Measurements from ENCODE around the gene TTYH2. TPM values are rescaled to one million over a fixed set of nuclear protein-coding genes. Genes with fewer than 3 reads are reported as not detected.

The TTYH2 gene
- total RNA-seq, 2 experiments from 2014 or later = 3.1 to 3.8 TPM

- BruUV-seq (replicated peaks) = no TSS peak
- CTCF ChIA-PET (ENCODE audit: unreplicated experiment) = no interaction called here
- DNase-seq (ENCODE audit: low spot score) = no peak
- Histone ChIP-seq H3K9me2 (ENCODE audit: insufficient read depth, low read length) (no peaks in the 10 kb centered on the region), H3K9me3 (ENCODE audit: low read length) (no peaks in the 10 kb centered on the region), H4K20me1 (ENCODE audit: insufficient read depth, low read length) (no peaks in the 10 kb centered on the region), H3K79me2 (ENCODE audit: insufficient read depth, low read depth, low read length) (no peaks in the 10 kb centered on the region), H3K4me1 (ENCODE audit: insufficient read depth, low read length, poor library complexity, severe bottlenecking) (no peaks in the 10 kb centered on the region), H2AFZ (ENCODE audit: low read length) (no peak overlapping the region), H3K27ac (ENCODE audit: low read depth, low read length, poor library complexity, severe bottlenecking) (no peak overlapping the region), H3K4me2 (ENCODE audit: low read length) (no peak overlapping the region), H3K4me3 (ENCODE audit: low read depth, low read length, poor library complexity, severe bottlenecking) (no peak overlapping the region), H3K36me3 (ENCODE audit: insufficient read depth, low read length) (no peaks in the 10 kb centered on the region)
- POLR2A ChIA-PET = interaction anchor here (0.7 kb wide), 1 partner anchor 1878 kb away, joined by 3 read pairs; no protein-coding TSS in a partner anchor
- intact Hi-C loops (cut with micrococcal nuclease; ENCODE audit: unreplicated experiment) = no loop called here
- no peak for TF ChIP-seq EZH2phosphoT487 (IDR thresholded peaks at IDR 0.05; ENCODE audit: borderline replicate concordance, low read depth, low read length)
- TF ChIP-seq, protein P1, sequence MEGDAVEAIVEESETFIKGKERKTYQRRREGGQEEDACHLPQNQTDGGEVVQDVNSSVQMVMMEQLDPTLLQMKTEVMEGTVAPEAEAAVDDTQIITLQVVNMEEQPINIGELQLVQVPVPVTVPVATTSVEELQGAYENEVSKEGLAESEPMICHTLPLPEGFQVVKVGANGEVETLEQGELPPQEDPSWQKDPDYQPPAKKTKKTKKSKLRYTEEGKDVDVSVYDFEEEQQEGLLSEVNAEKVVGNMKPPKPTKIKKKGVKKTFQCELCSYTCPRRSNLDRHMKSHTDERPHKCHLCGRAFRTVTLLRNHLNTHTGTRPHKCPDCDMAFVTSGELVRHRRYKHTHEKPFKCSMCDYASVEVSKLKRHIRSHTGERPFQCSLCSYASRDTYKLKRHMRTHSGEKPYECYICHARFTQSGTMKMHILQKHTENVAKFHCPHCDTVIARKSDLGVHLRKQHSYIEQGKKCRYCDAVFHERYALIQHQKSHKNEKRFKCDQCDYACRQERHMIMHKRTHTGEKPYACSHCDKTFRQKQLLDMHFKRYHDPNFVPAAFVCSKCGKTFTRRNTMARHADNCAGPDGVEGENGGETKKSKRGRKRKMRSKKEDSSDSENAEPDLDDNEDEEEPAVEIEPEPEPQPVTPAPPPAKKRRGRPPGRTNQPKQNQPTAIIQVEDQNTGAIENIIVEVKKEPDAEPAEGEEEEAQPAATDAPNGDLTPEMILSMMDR (conservative IDR thresholded peaks at IDR 0.05; ENCODE audit: low read length) = no peak
These were observed 12.9 kb downstream of the TTYH2 start for GRCh38 chr17:74226252-74226651.

- H3K4me3 ChIP-seq (ENCODE audit: low read depth, low read length, poor library complexity, severe bottlenecking) = no peak overlapping the region
- no peaks in the 10 kb centered on the region for H3K4me1 ChIP-seq (ENCODE audit: insufficient read depth, low read length, poor library complexity, severe bottlenecking)
- H3K9me2 ChIP-seq (ENCODE audit: insufficient read depth, low read length) = no peaks in the 10 kb centered on the region
- intact Hi-C loops (cut with micrococcal nuclease; ENCODE audit: unreplicated experiment) = no loop called here
- DNase-seq (ENCODE audit: low spot score) = no peak
- H4K20me1 ChIP-seq (ENCODE audit: insufficient read depth, low read length) = no peaks in the 10 kb centered on the region
- no TSS peak for BruUV-seq (replicated peaks)
- H3K79me2 ChIP-seq (ENCODE audit: insufficient read depth, low read depth, low read length) = no peaks in the 10 kb centered on the region
- no peak overlapping the region for H3K4me2 ChIP-seq (ENCODE audit: low read length)
- no peaks in the 10 kb centered on the region for H3K9me3 ChIP-seq (ENCODE audit: low read length)
- no peak for TF ChIP-seq EZH2phosphoT487 (IDR thresholded peaks at IDR 0.05; ENCODE audit: borderline replicate concordance, low read depth, low read length)
- TF ChIP-seq, protein P1 (conservative IDR thresholded peaks at IDR 0.05; ENCODE audit: low read length) = no peak
- no peak overlapping the region for H2AFZ ChIP-seq (ENCODE audit: low read length)
- H3K36me3 ChIP-seq (ENCODE audit: insufficient read depth, low read length) = no peaks in the 10 kb centered on the region
- POLR2A ChIA-PET = interaction anchor here (0.7 kb wide), 1 partner anchor 22 kb away, joined by 4 read pairs; no protein-coding TSS in a partner anchor
- CTCF ChIA-PET (ENCODE audit: unreplicated experiment) = no interaction called here
- no peak overlapping the region for H3K27ac ChIP-seq (ENCODE audit: low read depth, low read length, poor library complexity, severe bottlenecking)
These were observed 14.1 kb downstream of the TTYH2 start for GRCh38 chr17:74227271-74228080.
